ENCODE data around the gene NSD2.

- TF ChIP-seq CTCF (IDR thresholded peaks at IDR 0.05) (no peak), POLR2A (IDR thresholded peaks at IDR 0.05) (no peak)
Measured at GRCh38 chr4:1973218-1973617, 102.0 kb downstream of the NSD2 start.

All from right lobe of liver (tissue), 4 donors.